Parathyroid adenoma (tissue), 2 donors: Measurements from ENCODE around the gene ASTN2.

Source experiments
- H2AFZ ChIP-seq: fragments of 300-600 bp; sonication (generic); one replicate; pipeline ENCODE4 v1.7.0; 2017; ENCODE audit warnings: antibody characterized with exemption, mild to moderate bottlenecking
- H3K27ac ChIP-seq: fragments of 300-600 bp; sonication (generic); one replicate; pipeline ENCODE4 v1.7.0; 2017
- H3K27me3 ChIP-seq: fragments of 300-600 bp; sonication (generic); one replicate; pipeline ENCODE4 v1.7.0; 2017; ENCODE audit warnings: low read length; ENCODE audit not compliant: control insufficient read depth, insufficient read depth
- H3K36me3 ChIP-seq: fragments of 300-600 bp; sonication (generic); one replicate; pipeline ENCODE4 v1.7.0; 2017; ENCODE audit warnings: low read length; ENCODE audit not compliant: control insufficient read depth, insufficient read depth
- H3K4me1 ChIP-seq: fragments of 300-600 bp; sonication (generic); one replicate; pipeline ENCODE4 v1.7.0; 2017; ENCODE audit warnings: control low read depth
- H3K4me2 ChIP-seq: fragments of 300-600 bp; sonication (generic); one replicate; pipeline ENCODE4 v1.7.0; 2017; ENCODE audit warnings: low read length
- H3K4me3 ChIP-seq: fragments of 300-600 bp; sonication (generic); one replicate; pipeline ENCODE4 v1.7.0; 2017; ENCODE audit warnings: low read depth, low read length
- H3K79me2 ChIP-seq: fragments of 300-600 bp; sonication (generic); one replicate; pipeline ENCODE4 v1.7.0; 2017; ENCODE audit warnings: control low read depth
- H3K9ac ChIP-seq: fragments of 300-600 bp; sonication (generic); one replicate; pipeline ENCODE4 v1.7.0; 2017; ENCODE audit warnings: mild to moderate bottlenecking
- H3K9me3 ChIP-seq: fragments of 300-600 bp; sonication (generic); one replicate; pipeline ENCODE4 v1.7.0; 2017; ENCODE audit warnings: low read length; ENCODE audit not compliant: control insufficient read depth
- CTCF ChIP-seq: fragments of 300-600 bp; sonication (generic); IDR thresholded peaks from one replicate; pipeline ENCODE4 v1.7.0; 2017; ENCODE audit warnings: antibody characterized with exemption, mild to moderate bottlenecking
- donor health status: primary hyperparathyroidism.

ASTN2 gene

GRCh38 chr9:116450378-116451139 lies 964.3 kb downstream of the ASTN2 start:
- no peak overlapping the region for H3K27ac ChIP-seq
- no peaks in the 10 kb centered on the region for H3K27me3 ChIP-seq
- H3K4me2 ChIP-seq, result no peak overlapping the region

GRCh38 chr9:116449949-116450348 lies 964.9 kb downstream of the ASTN2 start:
- no peak overlapping the region for H3K4me2 ChIP-seq
- no peak overlapping the region for H3K9ac ChIP-seq
- H3K27me3 ChIP-seq, result no peaks in the 10 kb centered on the region
- no peak for TF ChIP-seq CTCF
- no peaks in the 10 kb centered on the region for H3K36me3 ChIP-seq
- H3K4me1 ChIP-seq, result no peaks in the 10 kb centered on the region
- H3K9me3 ChIP-seq, result no peaks in the 10 kb centered on the region
- no peak overlapping the region for H3K27ac ChIP-seq
- H3K4me3 ChIP-seq, result no peak overlapping the region
- no peaks in the 10 kb centered on the region for H3K79me2 ChIP-seq
- no peak overlapping the region for H2AFZ ChIP-seq

More at GRCh38 chr9:116450378-116451139, 964.3 kb downstream of the ASTN2 start:
- Histone ChIP-seq H3K4me3 (no peak overlapping the region), H2AFZ (no peak overlapping the region), H3K79me2 (no peaks in the 10 kb centered on the region), H3K9me3 (no peaks in the 10 kb centered on the region), H3K9ac (no peak overlapping the region), H3K4me1 (no peaks in the 10 kb centered on the region), H3K36me3 (no peaks in the 10 kb centered on the region)
- TF ChIP-seq CTCF, result no peak

- TF ChIP-seq CTCF, result no peak
- no peaks in the 10 kb centered on the region for H3K36me3 ChIP-seq
- H3K4me2 ChIP-seq, result no peak overlapping the region
- no peaks in the 10 kb centered on the region for H3K4me1 ChIP-seq
- no peak overlapping the region for H3K4me3 ChIP-seq
- H3K9ac ChIP-seq, result no peak overlapping the region
- H3K79me2 ChIP-seq, result no peaks in the 10 kb centered on the region
- no peaks in the 10 kb centered on the region for H3K27me3 ChIP-seq
- H3K9me3 ChIP-seq, result no peaks in the 10 kb centered on the region
- H2AFZ ChIP-seq, result no peak overlapping the region
- H3K27ac ChIP-seq, result no peak overlapping the region
Observed at GRCh38 chr9:116448431-116448830, 966.4 kb downstream of the ASTN2 start.

GRCh38 chr9:116447934-116448333 lies 966.9 kb downstream of the ASTN2 start:
- Histone ChIP-seq H3K9ac (no peak overlapping the region), H3K4me3 (no peak overlapping the region), H3K9me3 (no peaks in the 10 kb centered on the region), H3K4me2 (no peak overlapping the region), H3K4me1 (no peaks in the 10 kb centered on the region), H2AFZ (no peak overlapping the region), H3K79me2 (no peaks in the 10 kb centered on the region), H3K36me3 (no peaks in the 10 kb centered on the region), H3K27ac (no peak overlapping the region), H3K27me3 (no peaks in the 10 kb centered on the region)
- no peak for TF ChIP-seq CTCF

- no peak overlapping the region for H3K9ac ChIP-seq
- TF ChIP-seq CTCF, result no peak
- no peaks in the 10 kb centered on the region for H3K9me3 ChIP-seq
- no peak overlapping the region for H2AFZ ChIP-seq
- H3K4me2 ChIP-seq, result no peak overlapping the region
- no peaks in the 10 kb centered on the region for H3K4me1 ChIP-seq
- no peaks in the 10 kb centered on the region for H3K36me3 ChIP-seq
- no peak overlapping the region for H3K27ac ChIP-seq
- H3K27me3 ChIP-seq, result no peaks in the 10 kb centered on the region
- H3K4me3 ChIP-seq, result no peak overlapping the region
- no peaks in the 10 kb centered on the region for H3K79me2 ChIP-seq
Observed at GRCh38 chr9:116442528-116442927, 972.3 kb downstream of the ASTN2 start.
